DMS53 treated with DMSO at 0.1 percent for 48 hours (cell line): ENCODE data around the gene GCLC.
"Not testable (repeated sequence)": the region's sequence is repeated elsewhere in the genome, so short reads cannot be mapped to it uniquely, and the experiment has no call there.

Experiments
- DNase-seq: peaks from one replicate; lab custom pipeline; 2025; ENCODE audit not compliant: unreplicated experiment; lab: John Stamatoyannopoulos, UW

GCLC gene

GRCh38 chr6:53564401-53565065, 19.6 kb upstream of the GCLC start:
- no peak for DNase-seq

- DNase-seq, result no peak
Measured at GRCh38 chr6:53556986-53557715, 12.2 kb upstream of the GCLC start.

GRCh38 chr6:53553600-53553999, 8.7 kb upstream of the GCLC start:
- not testable (repeated sequence) for DNase-seq

- DNase-seq, result not testable (repeated sequence)
Measured at GRCh38 chr6:53551681-53552080, 6.8 kb upstream of the GCLC start.

- peak; percentile 96 for DNase-seq
Measured at GRCh38 chr6:53547811-53548496, 3.1 kb upstream of the GCLC start.

- peak; percentile 32 for DNase-seq
Measured at GRCh38 chr6:53547166-53547810, 2.4 kb upstream of the GCLC start.

- no peak for DNase-seq
Measured at GRCh38 chr6:53546281-53546680, 1.4 kb upstream of the GCLC start.

- DNase-seq, result no peak
Measured at GRCh38 chr6:53544217-53544469, 758 bp downstream of the GCLC start.

GRCh38 chr6:53543359-53544216, 1.3 kb downstream of the GCLC start:
- no peak for DNase-seq

- no peak for DNase-seq
Measured at GRCh38 chr6:53541900-53542299, 3.0 kb downstream of the GCLC start.

GRCh38 chr6:53540129-53540692, 4.7 kb downstream of the GCLC start:
- DNase-seq, result no peak

- no peak for DNase-seq
Measured at GRCh38 chr6:53539561-53539960, 5.3 kb downstream of the GCLC start.

GRCh38 chr6:53536561-53536960, 8.3 kb downstream of the GCLC start:
- DNase-seq, result no peak

GRCh38 chr6:53532942-53533341, 12.0 kb downstream of the GCLC start:
- DNase-seq, result no peak

GRCh38 chr6:53532061-53532797, 12.7 kb downstream of the GCLC start:
- no peak for DNase-seq

GRCh38 chr6:53530780-53531386, 14.0 kb downstream of the GCLC start:
- DNase-seq, result no peak

GRCh38 chr6:53530346-53530745, 14.6 kb downstream of the GCLC start:
- DNase-seq, result no peak

GRCh38 chr6:53529324-53530036, 15.4 kb downstream of the GCLC start:
- no peak for DNase-seq

GRCh38 chr6:53528107-53528506, 16.8 kb downstream of the GCLC start:
- DNase-seq, result no peak
